Measurements from ENCODE around the gene NOCT.
"Not testable (repeated sequence)": the region's sequence is repeated elsewhere in the genome, so short reads cannot be mapped to it uniquely, and the experiment has no call there.

The NOCT gene

DNA sequence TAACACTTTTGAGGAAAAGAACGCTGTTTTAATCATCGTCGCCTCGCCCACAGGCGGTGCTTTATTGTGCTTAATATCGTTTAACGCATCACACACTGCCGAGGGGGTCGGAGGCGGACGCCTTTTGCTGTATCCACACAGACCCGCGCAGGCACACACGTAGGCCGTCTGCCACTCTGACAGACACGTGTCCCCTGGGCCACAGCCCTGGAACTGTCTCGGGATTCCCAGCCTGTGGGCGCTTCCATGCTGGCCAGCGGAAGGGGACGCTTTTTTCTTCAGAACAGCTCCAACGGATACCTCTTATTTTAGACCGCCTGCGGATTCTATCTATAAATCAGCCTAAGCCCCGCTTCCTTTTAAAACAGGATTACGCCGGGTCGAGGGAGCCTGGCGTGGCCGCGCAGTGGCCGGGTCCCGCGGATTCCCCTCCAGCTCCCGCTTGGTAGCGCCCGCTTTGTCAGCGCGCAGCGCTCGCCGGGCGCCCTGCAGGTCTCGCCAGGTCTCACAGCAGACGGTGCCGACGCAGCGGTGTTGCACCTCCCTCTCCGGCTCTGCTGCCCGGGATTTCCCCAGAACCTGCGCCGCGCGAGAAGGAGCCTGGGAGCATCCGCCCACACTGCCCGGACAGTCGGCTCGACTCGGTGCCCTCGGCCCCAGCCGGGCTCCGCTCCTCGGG lies at the start of gene NOCT:
NOCT (plus strand) TSS at position 513 of the 679 bp plus-strand sequence. CDS start 201 bp downstream, outside the sequence.
- DNase-seq = peak; percentile 98

GRCh38 chr4:138967313-138967712 lies 48.3 kb upstream of the NOCT start:
- DNase-seq = no peak

GRCh38 chr4:138972956-138973801 lies 42.4 kb upstream of the NOCT start:
- no peak for DNase-seq

GRCh38 chr4:138975225-138975624 lies 40.4 kb upstream of the NOCT start:
- no peak for DNase-seq

DNA sequence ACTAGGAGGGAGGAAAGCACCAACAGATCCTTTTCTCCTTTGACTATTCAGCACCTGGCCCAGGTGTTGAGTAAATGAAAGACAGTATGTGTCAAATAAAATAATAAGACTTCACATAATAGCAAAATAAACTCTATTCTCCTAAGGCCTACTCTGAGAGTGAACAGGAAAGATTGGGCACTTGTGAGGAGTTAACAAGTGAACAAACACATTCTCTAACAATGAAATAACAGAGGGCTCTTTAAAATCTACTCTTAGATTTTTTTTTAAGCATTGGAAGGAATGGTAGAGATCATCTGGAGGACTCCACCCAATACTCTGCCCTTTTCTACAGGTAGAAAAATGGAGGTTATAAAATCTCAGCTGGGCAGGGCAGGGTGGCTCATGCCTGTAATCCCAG lies 39.1 kb upstream of the NOCT start:
- DNase-seq = no peak

- DNase-seq = no peak
These were observed 38.1 kb upstream of the NOCT start for GRCh38 chr4:138977524-138977923.

GRCh38 chr4:138978028-138978585 lies 37.5 kb upstream of the NOCT start:
- DNase-seq = no peak

DNA sequence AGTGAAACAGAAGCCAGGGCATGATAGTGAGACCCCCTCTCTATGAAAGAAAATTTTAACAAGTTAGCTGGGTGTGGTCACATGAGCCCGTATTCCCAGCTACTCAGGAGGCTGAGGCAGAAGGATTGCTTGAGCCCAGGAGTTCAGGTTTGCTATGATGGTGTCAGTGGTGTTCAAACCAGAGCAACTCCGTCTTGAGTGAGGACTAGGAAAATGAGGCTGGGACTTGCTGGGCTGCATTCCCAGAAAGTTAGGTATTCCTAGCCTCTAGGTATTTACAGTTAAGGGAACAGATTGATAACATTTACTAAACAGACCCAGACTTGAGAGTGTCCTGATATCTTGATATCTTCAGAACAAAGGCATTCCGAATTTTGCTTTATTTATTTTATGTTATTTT lies 37.0 kb upstream of the NOCT start:
- no peak for DNase-seq

DNA sequence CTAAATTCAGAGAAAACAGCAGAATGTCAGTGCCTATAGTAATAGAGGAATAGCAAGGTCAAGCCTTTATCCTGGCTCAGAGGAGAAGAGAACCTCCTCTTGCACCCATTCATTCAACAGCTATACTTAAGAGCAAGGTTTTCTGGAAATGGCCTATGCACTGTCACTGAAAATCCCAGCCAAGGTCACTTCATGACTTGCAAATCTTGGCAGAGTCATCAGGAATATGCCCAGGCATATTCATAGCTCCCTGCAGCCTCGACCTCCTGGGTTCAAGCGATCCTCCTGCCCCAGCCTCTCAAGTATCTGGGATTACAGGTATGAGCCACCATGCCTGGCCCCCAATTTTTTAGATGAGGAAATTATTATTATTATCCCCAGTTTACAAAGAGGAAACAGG lies 35.8 kb upstream of the NOCT start:
- DNase-seq = no peak

DNA sequence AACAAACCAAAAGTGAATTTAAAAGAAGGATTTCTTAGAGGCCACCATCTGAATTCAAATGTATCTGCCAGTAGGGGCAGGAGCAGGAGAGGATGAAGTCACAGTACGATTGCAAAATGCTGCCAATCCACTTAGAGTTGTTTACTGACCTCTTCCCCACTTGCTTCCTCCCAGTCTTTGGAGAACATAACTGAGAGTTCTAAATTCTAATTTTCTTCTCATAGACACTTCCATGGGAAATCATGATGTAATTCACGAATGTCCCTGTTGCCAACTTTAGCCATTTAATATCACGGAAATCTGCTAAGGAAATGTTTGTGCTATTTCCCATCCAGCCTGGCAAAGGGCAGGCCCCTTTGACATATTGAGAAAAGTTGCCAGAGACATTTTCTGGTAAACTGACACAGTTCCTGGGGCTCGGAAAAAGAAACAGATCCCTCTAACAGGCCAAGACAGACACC lies 33.6 kb upstream of the NOCT start:
- DNase-seq = no peak

GRCh38 chr4:138982754-138983153 lies 32.8 kb upstream of the NOCT start:
- DNase-seq = no peak

DNA sequence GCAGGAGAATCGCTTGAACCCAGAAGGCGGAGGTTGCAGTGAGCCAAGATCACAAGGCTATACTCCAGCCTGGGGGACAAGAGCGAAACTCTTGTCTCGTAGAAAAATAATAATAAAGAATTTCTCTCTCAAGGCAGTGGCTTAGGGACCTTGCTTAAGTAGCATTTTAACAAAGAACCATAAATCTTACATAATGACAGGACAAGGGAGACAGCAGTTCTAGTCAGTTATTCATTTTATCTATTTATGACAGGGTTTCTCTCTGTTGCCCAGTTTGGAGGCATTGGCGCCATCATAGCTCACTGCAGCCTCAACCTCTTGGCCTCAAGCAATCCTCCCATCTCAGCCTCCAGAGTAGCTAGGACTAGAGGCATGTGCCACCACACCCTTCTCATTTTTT lies 31.9 kb upstream of the NOCT start:
- DNase-seq = no peak

GRCh38 chr4:138984647-138985046 lies 30.9 kb upstream of the NOCT start:
- DNase-seq = no peak

DNA sequence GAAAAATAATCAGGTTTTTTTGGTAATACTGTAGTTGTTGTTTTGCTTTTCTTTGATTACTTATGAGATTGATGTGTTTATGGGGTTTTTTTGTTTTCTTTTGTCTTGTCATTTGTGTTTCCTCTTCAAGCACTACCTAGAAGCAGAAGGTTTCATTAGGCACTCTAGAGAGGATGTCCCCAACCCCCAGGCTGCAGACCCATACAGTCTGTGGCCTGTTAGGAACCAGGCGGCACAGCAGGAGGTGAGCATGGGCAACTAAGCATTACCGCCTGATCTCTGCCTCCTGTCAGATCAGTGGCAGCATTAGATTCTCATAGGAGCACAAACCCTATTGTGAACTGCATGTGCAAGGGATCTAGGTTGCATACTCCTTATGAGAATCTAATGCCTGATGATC lies 22.9 kb upstream of the NOCT start:
- DNase-seq = no peak

DNA sequence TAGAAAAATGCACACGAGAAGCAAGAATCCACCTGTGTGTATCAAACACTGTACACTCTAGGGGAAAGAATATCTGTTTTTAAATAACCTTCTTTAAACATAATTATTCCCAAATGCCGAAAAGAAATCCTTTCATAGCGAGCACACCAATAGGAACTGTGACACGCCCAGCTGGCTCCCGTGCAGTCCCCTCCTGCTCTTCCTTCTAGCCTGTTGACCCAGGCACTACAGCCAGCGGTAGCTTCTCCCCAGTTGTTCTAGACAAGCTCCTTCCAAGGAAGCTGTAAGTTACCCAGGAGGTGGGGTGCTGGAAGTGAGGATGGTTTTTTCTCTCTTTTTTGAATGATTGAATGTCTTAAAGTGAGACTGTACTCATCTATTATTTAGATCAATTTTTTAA lies 19.5 kb upstream of the NOCT start:
- no peak for DNase-seq

GRCh38 chr4:138999666-139000065 lies 15.9 kb upstream of the NOCT start:
- DNase-seq = no peak

DNA sequence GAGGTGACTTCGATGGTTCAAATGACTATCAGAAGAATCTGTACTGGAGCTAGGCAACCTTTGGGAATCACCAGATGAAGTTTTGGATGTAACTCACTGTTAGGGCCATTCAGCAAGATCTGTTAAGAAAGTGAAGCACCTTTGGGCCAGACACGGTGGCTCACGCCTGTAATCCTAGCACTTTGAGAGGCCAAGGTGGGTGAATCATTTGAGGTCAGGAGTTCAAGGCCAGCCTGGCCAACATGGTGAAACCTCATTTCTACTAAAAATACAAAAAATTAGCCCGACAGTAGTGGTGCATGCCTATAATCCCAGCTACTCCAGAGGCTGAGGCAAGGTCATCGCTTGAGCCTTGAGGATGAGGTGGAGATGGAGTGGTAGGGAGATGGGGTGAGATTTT lies 15.4 kb upstream of the NOCT start:
- not testable (repeated sequence) for DNase-seq

GRCh38 chr4:139001430-139001829 lies 14.2 kb upstream of the NOCT start:
- DNase-seq = not testable (repeated sequence)

DNA sequence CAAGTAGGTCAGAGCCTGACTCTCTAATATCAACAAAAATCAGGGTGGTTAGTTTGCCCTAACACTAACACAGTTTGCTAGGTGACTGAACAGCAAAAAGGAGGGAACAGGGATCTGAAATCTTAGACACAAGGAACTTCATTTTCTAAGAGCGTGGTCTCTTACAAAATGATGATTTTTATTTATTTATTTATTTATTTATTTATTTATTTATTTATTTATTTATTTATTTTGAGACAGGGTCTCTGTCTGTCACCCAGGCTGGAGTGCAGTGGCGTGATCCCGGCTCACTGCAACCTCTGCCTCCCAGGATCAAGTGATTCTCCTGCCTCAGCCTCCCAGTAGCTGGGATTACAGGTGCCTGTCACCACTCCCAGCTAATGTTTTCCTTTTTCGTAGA lies 11.9 kb upstream of the NOCT start:
- DNase-seq = not testable (repeated sequence)

- no peak for DNase-seq
These were observed 9.8 kb upstream of the NOCT start for GRCh38 chr4:139005774-139006173.

DNA sequence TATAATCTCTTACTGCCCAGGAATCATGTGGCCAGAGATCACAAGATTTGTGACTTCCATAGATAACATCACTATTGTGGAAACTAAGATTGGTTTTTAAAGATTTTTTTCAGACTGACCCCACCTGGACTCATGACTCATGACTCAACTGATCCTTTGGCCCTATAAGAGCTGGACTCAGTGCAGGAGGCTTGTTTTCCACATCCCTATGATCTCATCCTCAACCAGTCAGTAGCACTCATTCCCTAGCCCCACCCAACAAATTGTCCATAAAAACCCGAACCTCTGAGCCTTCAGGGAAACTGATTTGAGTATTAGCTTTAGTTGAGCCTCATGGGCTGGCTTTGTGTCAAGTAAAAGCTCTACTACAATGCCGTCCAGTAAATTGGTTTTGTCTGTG lies 7.9 kb upstream of the NOCT start:
- DNase-seq = no peak

GRCh38 chr4:139008278-139008677 lies 7.3 kb upstream of the NOCT start:
- not testable (repeated sequence) for DNase-seq

GRCh38 chr4:139009702-139010101 lies 5.9 kb upstream of the NOCT start:
- no peak for DNase-seq
